Ureter (tissue), 1 donor: ENCODE data around the gene C18orf54. TPM values are rescaled to one million over a fixed set of nuclear protein-coding genes. Genes with fewer than 3 reads are reported as not detected.
A peak's percentile ranks its signal among the peaks of the same experiment; 100 is the strongest.
"Not testable (repeated sequence)": the region's sequence is repeated elsewhere in the genome, so short reads cannot be mapped to it uniquely, and the experiment has no call there.

Experiments used
- DNase-seq: peaks from one replicate; pipeline ENCODE4 v3.0.0-alpha.2; 2020; ENCODE audit warnings: low spot score
- total RNA-seq: library from RNA; stranded (reverse); gene quantifications from one replicate; pipeline ENCODE4 v1.2.4, GENCODE V29; 2023
- donor health status: DM: yes; HTN: yes; CAD: no.

Gene C18orf54
- total RNA-seq: 3.1 TPM

DNA sequence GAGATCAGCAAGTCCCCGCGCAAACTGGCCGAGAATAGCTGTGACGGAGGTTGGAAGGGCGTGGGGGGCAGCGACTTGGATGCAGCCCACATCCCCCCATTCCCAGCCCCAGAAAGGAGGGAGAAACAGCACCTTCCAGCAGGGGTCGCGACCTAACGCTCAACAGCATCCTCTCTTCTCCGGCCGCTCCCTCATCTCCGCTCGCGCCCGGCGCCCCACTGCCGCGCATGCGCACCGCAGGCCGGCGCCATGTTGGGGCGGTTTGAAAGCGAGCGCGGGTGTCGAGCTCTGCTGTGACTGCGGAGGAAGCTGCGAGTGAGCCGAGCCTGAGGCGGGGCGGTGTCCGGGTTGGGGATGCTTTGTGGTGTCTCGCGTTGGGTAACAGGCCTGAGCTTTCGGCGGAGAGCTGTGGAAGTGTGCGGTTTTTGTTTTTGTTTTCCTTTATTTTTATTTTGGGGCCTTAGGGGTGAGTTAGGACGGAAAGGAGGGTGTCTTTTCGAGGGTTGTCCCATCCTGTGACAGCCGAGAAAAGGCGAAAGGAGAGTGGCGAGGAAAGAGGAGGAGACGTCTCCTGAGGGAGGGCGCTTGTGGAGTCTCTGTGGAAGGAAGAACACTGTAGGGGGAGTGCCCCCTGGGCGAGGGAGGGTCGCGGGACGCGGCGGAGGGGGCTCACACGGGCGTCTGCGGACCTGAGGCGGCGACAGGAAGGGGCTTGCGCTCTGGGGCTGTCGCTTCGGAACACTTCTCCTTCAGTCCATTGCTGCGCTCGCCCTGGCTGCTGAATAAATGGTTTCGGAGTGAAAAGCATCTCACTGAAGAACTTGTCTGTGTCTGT lies at the start of gene C18orf54, which contains the start of gene STARD6:
Gene C18orf54, plus strand, starts transcription at position 247 of the 835 bp plus-strand sequence. CDS start 2,667 bp downstream, outside the sequence.
Gene STARD6, minus strand, starts transcription at position 199 of the 835 bp plus-strand sequence. CDS start 3,285 bp downstream, outside the sequence.
- DNase-seq: peak; percentile 83

GRCh38 chr18:54309564-54309963 lies 48.1 kb upstream of the C18orf54 start:
- DNase-seq: not testable (repeated sequence)

GRCh38 chr18:54316071-54316820 lies 41.5 kb upstream of the C18orf54 start:
- no peak for DNase-seq

DNA sequence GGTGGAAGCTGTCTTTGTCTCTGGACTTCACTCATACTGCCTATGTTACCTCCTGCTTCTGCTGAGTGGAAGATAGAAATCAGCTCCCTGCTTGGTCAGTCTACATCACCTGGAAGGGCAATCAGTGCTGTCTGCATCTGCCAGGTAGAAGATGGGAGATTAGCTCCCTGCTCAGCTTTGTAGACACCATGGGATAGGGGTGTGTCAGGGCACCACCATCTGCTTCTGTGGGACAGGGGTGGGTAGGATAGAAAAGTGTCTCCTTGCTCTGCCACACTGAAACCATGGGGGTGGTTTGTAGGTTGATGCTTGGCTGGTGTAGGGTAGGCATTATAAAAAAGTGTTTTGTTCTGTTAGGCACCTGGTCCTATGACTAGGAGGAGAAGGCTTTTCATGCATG lies 34.1 kb upstream of the C18orf54 start:
- DNase-seq: no peak

- DNase-seq: no peak
These were observed 33.7 kb upstream of the C18orf54 start for GRCh38 chr18:54323970-54324369.

- no peak for DNase-seq
These were observed 29.9 kb upstream of the C18orf54 start for GRCh38 chr18:54327818-54328217.

DNA sequence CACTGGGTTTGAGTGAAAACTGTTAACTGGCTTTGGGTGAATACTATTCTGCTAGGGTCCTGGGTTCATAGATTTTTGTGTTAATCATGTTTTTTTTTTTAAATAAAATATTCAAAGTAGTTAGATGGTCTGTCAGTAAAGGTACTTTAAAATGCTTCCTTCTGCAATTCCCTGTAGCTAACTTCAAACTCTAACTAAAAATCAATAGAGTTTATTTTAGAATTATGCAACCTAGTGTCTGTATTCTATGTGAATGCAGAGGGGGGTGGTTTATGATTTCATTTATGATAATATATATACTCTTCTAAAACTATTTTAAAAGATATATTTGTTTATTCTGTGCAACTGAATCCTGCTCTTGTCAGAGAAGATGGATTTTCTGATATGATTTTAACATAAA lies 27.9 kb upstream of the C18orf54 start:
- DNase-seq: no peak

DNA sequence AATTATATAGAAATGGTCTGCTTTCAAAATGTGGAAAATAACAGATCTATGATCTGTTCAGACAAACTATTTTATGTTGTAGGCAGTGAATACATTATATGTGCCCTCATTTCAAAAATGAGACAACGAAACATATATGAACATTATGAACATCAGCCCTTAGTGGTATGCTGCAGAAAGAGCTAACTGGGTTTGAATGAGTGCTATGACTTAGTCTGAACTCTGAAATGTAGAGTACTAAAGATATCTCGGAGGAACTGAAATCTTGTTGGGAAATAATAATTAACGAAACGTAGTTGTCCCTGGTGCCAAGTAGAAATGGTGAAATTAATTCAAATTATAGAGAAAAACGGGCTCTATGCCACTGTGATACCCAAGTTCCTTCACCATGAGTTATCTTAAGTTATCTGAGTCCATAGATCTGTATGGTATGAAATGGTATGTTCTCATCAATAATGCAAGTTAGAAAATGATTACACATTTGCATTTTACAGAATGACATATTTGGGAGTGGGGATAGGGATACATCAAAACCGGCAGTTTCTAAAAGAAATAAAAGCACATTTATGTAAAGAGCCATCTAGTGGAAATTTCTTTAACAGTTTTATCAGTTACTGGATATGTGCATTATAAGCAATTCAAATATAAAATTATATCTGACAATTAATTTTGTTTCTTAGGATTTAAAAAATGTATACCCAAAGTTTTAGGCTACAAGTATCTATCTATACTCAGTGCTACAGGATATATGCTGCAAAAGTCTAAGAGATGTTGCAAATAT lies 26.7 kb upstream of the C18orf54 start:
- no peak for DNase-seq

DNA sequence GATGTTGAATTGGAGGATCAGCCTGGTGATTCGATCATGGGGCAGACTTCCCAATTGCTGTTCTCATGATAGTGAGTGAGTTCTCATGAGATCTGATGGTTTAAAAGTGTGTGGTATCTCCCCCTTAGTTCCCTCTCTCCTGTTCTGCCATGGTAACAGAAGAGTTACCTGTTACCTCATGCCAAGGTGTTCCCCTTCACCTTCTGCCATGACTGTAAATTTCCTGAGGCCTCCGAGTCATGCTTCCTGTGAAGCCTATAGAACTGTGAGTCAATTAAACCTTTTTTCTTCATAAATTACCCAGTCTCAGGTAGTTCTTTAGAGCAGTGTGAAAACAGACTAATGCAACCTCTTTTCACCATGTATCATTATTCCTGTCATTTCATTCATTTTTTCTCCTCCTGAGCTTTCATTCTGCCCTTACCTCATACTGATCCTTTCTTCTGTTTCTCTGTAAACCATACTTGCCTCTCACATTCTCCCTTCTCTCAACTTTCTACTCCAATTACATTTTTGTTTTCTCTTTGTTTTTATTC lies 22.0 kb upstream of the C18orf54 start:
- DNase-seq: no peak

- DNase-seq: no peak
These were observed 19.5 kb upstream of the C18orf54 start for GRCh38 chr18:54338230-54338629.

DNA sequence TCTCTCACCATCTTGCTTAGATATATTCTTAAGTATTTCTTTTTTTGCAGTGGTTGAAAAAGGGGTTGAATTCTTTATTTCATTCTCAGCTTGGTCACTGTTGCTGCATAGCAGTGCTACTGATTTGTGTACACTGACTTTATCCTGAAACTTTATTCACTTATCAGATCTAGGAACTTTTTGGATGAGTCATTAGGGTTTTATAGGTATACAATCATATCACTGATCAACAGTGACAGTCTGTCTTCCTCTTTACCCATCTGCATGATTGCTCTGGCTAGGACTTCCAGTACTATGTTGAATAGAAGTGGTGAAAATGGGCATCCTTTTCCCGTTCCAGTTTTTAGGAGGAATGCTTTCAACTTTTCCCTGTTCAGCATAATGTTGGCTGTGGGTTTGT lies 6.5 kb upstream of the C18orf54 start:
- DNase-seq: no peak

DNA sequence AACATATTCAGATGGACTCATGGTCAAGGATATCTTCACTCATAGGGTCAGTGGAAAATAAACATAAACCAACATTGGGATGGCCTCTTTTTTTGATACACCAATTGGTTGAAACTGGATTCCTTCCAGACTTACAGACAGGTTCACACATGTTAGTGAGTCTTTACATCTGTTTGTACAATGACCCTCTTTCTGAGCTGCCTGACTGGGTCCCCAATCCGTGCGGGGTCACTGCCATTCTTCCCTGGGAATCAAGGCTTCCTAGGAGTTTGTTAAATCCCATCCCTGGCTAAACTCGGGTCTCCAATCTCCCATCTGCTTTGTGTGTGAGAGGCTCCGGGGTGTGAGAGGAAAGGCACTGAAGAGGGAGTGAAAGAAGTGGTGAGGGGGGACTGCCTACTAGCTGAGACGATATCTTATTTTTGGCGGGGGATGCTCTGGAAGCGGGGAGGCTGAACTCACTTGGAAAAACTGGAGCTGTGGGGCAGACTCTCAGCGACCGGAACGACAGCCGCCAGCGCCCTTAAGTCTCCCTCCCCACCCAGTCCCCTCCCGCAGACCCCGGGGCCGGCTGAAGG lies 535 bp upstream of the C18orf54 start:
- peak; percentile 41 for DNase-seq

DNA sequence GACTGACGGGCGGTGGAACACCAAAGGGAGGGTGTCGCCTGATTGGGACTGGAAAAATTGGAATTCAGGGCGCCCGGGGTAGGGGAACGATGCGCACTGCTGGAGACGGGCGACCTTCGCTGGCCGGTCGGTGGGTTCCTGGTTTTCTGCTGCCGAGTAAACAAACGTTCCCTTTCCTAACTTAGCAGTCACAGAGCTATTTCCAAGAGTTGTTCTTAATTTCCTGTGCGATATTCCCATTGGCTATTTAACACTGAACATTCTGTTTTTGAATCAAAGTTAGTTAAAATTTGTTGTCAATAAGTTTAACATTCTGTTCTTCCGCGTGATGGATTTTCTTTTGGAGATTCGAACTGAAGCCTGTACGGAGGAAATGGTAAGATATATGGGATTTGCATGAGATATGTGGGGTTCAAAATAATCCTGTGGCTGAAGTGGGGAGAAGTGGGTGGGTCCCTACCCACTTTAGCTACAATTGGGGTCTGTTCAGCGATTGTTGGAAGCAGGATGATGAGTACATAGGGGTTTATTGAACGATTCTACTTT lies 862 bp downstream of the C18orf54 start:
- no peak for DNase-seq

GRCh38 chr18:54359233-54359632 lies 1.5 kb downstream of the C18orf54 start:
- DNase-seq: no peak

GRCh38 chr18:54360406-54360805 lies 2.7 kb downstream of the C18orf54 start:
- DNase-seq: no peak

- no peak for DNase-seq
These were observed 20.4 kb downstream of the C18orf54 start for GRCh38 chr18:54378057-54378456.

DNA sequence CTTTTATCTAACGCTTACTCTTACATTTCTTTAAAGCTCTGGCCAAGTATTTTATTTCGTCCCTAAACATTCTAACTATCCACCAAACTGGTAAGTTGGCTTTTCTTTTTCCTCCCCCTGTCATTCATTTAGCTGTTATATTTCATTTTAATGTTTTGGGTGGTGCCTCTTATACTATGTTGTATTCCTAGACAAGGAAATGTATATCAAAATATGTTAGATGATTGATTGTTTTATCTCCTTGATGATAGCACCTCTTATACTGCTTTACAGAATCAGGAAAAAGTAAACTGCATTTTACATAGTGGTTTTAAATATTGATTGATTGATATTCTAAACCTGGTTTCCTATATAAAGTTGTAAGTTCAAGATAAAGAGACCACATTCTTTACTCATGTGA lies 23.9 kb downstream of the C18orf54 start:
- DNase-seq: no peak

DNA sequence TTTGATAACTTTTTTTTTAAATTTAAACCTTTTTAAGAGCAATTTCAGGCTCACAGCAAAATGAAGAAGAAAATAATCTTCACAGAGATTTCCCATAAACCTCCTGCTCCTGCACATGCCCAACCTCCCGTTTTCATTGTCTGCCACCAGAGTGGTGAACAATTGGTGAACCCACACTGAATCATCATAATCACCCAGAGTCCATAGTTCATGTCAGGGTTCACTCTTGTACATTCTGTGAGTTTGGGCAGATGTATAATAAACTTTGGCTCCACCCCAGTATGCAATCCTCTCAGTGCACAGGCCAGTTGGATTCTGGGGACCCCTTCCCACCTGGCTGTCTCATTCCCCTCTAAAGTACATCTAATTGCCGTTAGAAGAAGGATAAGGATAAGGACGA lies 24.4 kb downstream of the C18orf54 start:
- DNase-seq: no peak

GRCh38 chr18:54382733-54383252 lies 25.1 kb downstream of the C18orf54 start:
- no peak for DNase-seq

GRCh38 chr18:54386043-54386442 lies 28.3 kb downstream of the C18orf54 start:
- no peak for DNase-seq
